ENCODE data around the gene TBX15. TPM values are rescaled to one million over a fixed set of nuclear protein-coding genes. Genes with fewer than 3 reads are reported as not detected.

Gene TBX15
- total RNA-seq, 2 donors from 2014 or later = not detected

GRCh38 chr1:118914379-118915161, 73.6 kb downstream of the TBX15 start:
- ATAC-seq = no peak
- no peak for DNase-seq
- intact Hi-C loops (cut with DNase I, micrococcal nuclease) = no loop called here

- DNase-seq (no peak), ATAC-seq (no peak)
- intact Hi-C loops (cut with DNase I, micrococcal nuclease) = no loop called here
Observed at GRCh38 chr1:118913818-118914217, 74.3 kb downstream of the TBX15 start.

GRCh38 chr1:118912574-118912973, 75.6 kb downstream of the TBX15 start:
- DNase-seq (no peak), ATAC-seq (no peak)
- intact Hi-C loops (cut with DNase I, micrococcal nuclease) = no loop called here

- intact Hi-C loops (cut with DNase I, micrococcal nuclease) = no loop called here
- ATAC-seq = no peak
- no peak for DNase-seq
Observed at GRCh38 chr1:118911571-118911970, 76.6 kb downstream of the TBX15 start.

GRCh38 chr1:118907466-118907865, 80.7 kb downstream of the TBX15 start:
- DNase-seq (no peak), ATAC-seq (no peak)
- intact Hi-C loops (cut with DNase I, micrococcal nuclease) = no loop called here

- DNase-seq (no peak), ATAC-seq (no peak)
- intact Hi-C loops (cut with DNase I, micrococcal nuclease) = no loop called here
Observed at GRCh38 chr1:118905671-118906070, 82.5 kb downstream of the TBX15 start.

GRCh38 chr1:118905196-118905595, 82.9 kb downstream of the TBX15 start:
- no peak for DNase-seq
- intact Hi-C loops (cut with DNase I, micrococcal nuclease) = no loop called here
- ATAC-seq = no peak

GRCh38 chr1:118902711-118903191, 85.4 kb downstream of the TBX15 start:
- DNase-seq (no peak), ATAC-seq (no peak)
- intact Hi-C loops (cut with DNase I, micrococcal nuclease) = no loop called here

GRCh38 chr1:118902299-118902698, 85.8 kb downstream of the TBX15 start:
- intact Hi-C loops (cut with DNase I, micrococcal nuclease) = no loop called here
- DNase-seq = no peak
- ATAC-seq = no peak

GRCh38 chr1:118900643-118901440, 87.3 kb downstream of the TBX15 start:
- intact Hi-C loops (cut with DNase I, micrococcal nuclease) = no loop called here
- DNase-seq = no peak

GRCh38 chr1:118899340-118899739, 88.8 kb downstream of the TBX15 start:
- no peak for DNase-seq
- ATAC-seq = no peak
- intact Hi-C loops (cut with DNase I, micrococcal nuclease) = no loop called here

More at GRCh38 chr1:118900643-118901440, 87.3 kb downstream of the TBX15 start:
- ATAC-seq = no peak

GRCh38 chr1:118898712-118899111, 89.4 kb downstream of the TBX15 start:
- ATAC-seq = no peak

GRCh38 chr1:118896416-118896815, 91.7 kb downstream of the TBX15 start:
- ATAC-seq = no peak
- no peak for DNase-seq
- intact Hi-C loops (cut with DNase I, micrococcal nuclease) = no loop called here

More at GRCh38 chr1:118898712-118899111, 89.4 kb downstream of the TBX15 start:
- intact Hi-C loops (cut with DNase I, micrococcal nuclease) = no loop called here
- DNase-seq = no peak

GRCh38 chr1:118894836-118895235, 93.3 kb downstream of the TBX15 start:
- DNase-seq = no peak
- intact Hi-C loops (cut with DNase I, micrococcal nuclease) = no loop called here
- ATAC-seq = no peak

GRCh38 chr1:118890851-118891384, 97.2 kb downstream of the TBX15 start:
- ATAC-seq (no peak), DNase-seq (no peak)
- intact Hi-C loops (cut with DNase I, micrococcal nuclease) = no loop called here

- no peak for DNase-seq
- intact Hi-C loops (cut with DNase I, micrococcal nuclease) = no loop called here
Observed at GRCh38 chr1:118884946-118885345, 103.2 kb downstream of the TBX15 start.

GRCh38 chr1:118881751-118882150, 106.4 kb downstream of the TBX15 start:
- ATAC-seq (no peak), DNase-seq (no peak)
- intact Hi-C loops (cut with DNase I, micrococcal nuclease) = no loop called here

More at GRCh38 chr1:118884946-118885345, 103.2 kb downstream of the TBX15 start:
- no peak for ATAC-seq

GRCh38 chr1:118878661-118879060, 109.5 kb downstream of the TBX15 start:
- intact Hi-C loops (cut with DNase I, micrococcal nuclease) = no loop called here
- no peak for DNase-seq
- ATAC-seq = no peak

- ATAC-seq = no peak
- intact Hi-C loops (cut with DNase I, micrococcal nuclease) = no loop called here
- no peak for DNase-seq
Observed at GRCh38 chr1:118877668-118878396, 110.3 kb downstream of the TBX15 start.
